Activated naive CD8-positive, alpha-beta T cell treated with anti-CD3 and anti-CD28 coated beads, Interleukin-2, amount 50 U/mL, for 24 hours (primary cell): ENCODE measurements around the gene POLR2H.
"Not testable (repeated sequence)": the region's sequence is repeated elsewhere in the genome, so short reads cannot be mapped to it uniquely, and the experiment has no call there.

Experiments
- ATAC-seq: fragments of 150-1000 bp; cut with Tn5 transposase; one replicate; pipeline ENCODE4 v1.10.0; 2021
- DNase-seq: peaks from one replicate; pipeline ENCODE4 v3.0.0; 2021
- H3K27ac Mint-ChIP-seq: one replicate; pipeline ENCODE4 v1.8.0; 2021; ENCODE audit warnings: mild to moderate bottlenecking, mixed read lengths
- H3K27me3 Mint-ChIP-seq: one replicate; pipeline ENCODE4 v1.8.0; 2021; ENCODE audit warnings: mixed read lengths
- H3K36me3 Mint-ChIP-seq: one replicate; pipeline ENCODE4 v1.8.0; 2021; ENCODE audit warnings: low read depth, mixed read lengths
- H3K4me1 Mint-ChIP-seq: one replicate; pipeline ENCODE4 v1.8.0; 2021; ENCODE audit warnings: mixed read lengths
- H3K4me3 Mint-ChIP-seq: one replicate; pipeline ENCODE4 v1.8.0; 2021; ENCODE audit warnings: mild to moderate bottlenecking, moderate library complexity, mixed read lengths
- H3K9me3 Mint-ChIP-seq: one replicate; pipeline ENCODE4 v1.8.0; 2021; ENCODE audit warnings: mixed read lengths

The POLR2H gene

DNA sequence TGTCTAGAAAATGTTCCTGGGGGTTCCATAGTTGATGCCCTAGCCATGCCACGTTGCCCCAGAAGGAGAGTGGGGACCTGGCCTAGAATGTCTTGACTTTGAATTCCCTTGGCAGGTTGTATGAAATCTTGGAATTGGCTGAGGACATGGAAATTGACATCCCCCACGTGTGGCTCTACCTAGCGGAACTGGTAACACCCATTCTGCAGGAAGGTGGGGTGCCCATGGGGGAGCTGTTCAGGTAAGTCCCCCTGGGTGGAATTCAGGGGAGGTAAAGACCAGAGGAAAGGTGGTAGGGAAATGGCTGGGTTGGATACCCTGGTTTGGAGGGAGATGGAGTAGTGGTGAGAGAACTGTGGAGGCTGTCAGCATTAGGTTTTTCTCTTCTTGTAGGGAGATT lies 33.0 kb upstream of the POLR2H start:
- no peak overlapping the region for H3K4me3 Mint-ChIP-seq
- peaks cover 93% of the 10 kb centered on the region for H3K36me3 Mint-ChIP-seq
- peak overlapping the region; percentile 81 for H3K27ac Mint-ChIP-seq
- no peaks in the 10 kb centered on the region for H3K27me3 Mint-ChIP-seq
- no peak for ATAC-seq
- no peak for DNase-seq
- H3K4me1 Mint-ChIP-seq, result peaks cover 57% of the 10 kb centered on the region
- no peaks in the 10 kb centered on the region for H3K9me3 Mint-ChIP-seq

DNA sequence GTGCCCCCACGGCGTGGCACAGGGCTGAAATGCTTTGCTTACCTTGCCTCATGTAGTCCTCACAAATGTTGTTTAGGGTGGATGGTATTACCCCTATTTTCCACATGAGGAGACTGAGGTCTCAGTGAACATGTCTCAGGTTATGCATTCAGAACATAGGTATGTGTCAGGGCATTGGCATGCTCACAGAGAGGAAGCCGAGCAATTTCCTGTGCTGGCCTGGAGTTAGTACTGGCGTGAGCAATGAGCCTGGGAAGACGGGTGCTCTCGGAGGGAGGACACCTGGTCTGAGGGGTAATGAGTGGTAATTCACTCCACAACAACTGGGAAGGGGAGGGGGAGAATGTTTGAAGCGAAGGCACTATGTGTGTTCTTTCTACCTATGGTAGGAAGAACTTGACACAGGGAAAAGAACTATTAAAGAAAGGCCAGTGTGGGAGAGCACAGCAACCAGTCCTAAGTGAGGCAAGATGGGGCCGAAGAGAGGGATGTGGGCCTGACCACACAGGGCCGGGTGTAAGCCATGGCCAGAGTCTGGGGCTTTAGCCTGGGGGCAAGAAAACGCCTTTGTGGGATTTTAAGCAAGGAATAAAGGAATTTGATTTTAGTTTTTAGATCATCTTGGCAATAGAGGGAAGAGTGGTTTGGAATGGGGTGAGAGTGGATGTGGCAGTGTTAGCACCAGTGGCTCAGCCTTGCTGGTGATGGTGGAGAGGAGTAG lies 29.0 kb upstream of the POLR2H start:
- Mint-ChIP-seq H3K4me1 (peaks cover 67% of the 10 kb centered on the region), H3K27ac (peak overlapping the region; percentile 96), H3K27me3 (no peaks in the 10 kb centered on the region), H3K4me3 (no peak overlapping the region), H3K9me3 (no peaks in the 10 kb centered on the region), H3K36me3 (peaks cover 71% of the 10 kb centered on the region)
- no peak for DNase-seq
- no peak for ATAC-seq

DNA sequence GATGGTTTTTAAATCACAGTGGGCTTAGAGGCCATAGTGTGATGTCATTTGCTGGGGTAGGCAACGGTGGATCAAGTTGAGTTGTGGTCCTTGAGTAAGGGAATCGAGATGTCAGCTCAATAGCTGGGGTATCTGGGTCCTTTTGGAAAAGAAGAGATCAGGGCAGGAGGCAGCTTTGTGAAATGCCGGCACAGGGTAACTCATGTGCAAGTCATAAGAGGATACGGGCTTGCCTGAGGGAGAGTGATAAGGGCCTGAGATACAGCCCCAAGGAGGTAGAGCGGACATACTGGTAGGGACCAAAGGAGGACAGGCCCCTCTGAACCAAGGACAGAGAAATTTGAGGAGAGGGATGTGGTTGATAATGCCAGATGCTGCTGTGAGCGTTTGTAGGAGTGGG lies 28.3 kb upstream of the POLR2H start:
- Mint-ChIP-seq H3K4me3 (peak overlapping the region; percentile 9), H3K27ac (peak overlapping the region; percentile 96)
- no peak for ATAC-seq

DNA sequence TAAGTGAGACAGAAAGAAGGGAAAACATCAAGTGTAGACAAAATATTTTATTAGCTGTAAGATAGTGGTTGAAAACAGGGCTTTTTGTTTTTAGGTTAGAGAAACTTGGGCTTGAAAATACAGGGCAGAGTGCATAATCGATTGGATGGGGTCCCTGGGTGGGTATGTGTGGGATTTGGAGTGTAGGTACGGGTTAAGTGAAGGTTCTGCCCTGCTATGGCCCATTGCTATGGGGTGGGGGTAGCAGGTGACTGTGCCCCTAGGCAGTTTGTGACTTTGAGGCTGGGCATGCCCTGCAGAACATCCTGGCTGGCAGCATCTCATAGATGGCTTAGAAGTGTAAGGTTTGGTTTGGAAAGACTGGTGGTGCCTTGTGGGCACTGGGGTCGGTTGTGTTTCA lies 27.8 kb upstream of the POLR2H start:
- ATAC-seq, result no peak
- Mint-ChIP-seq H3K27ac (peak overlapping the region; percentile 96), H3K9me3 (no peaks in the 10 kb centered on the region), H3K4me1 (peaks cover 73% of the 10 kb centered on the region), H3K4me3 (no peak overlapping the region), H3K27me3 (no peaks in the 10 kb centered on the region), H3K36me3 (peaks cover 63% of the 10 kb centered on the region)
- no peak for DNase-seq

More for the DNA sequence above, 28.3 kb upstream of the POLR2H start:
- no peak for DNase-seq
- H3K36me3 Mint-ChIP-seq, result peaks cover 68% of the 10 kb centered on the region
- no peaks in the 10 kb centered on the region for H3K27me3 Mint-ChIP-seq
- no peaks in the 10 kb centered on the region for H3K9me3 Mint-ChIP-seq
- H3K4me1 Mint-ChIP-seq, result peaks cover 73% of the 10 kb centered on the region

DNA sequence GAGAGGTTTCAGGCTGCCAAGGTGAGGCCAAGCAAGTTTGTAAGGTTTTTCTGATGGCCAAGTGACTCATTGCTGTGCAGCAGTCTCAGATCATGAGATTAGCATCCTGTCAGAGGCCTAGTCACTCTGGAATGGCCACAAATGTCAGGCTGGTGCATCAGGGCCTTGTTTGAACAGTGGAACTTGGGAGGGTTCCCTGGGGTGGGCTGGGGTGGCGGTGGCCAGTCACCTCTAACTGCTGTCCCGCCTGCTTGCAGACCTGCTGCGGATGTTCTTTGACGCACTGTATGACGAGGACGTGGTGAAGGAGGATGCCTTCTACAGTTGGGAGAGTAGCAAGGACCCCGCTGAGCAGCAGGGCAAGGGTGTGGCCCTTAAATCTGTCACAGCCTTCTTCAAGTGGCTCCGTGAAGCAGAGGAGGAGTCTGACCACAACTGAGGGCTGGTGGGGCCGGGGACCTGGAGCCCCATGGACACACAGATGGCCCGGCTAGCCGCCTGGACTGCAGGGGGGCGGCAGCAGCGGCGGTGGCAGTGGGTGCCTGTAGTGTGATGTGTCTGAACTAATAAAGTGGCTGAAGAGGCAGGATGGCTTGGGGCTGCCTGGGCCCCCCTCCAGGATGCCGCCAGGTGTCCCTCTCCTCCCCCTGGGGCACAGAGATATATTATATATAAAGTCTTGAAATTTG lies 26.9 kb upstream of the POLR2H start:
- DNase-seq, result peak; percentile 60
- H3K36me3 Mint-ChIP-seq, result peaks cover 54% of the 10 kb centered on the region
- peak overlapping the region; percentile 63 for H3K4me3 Mint-ChIP-seq
- peak; percentile 83 for ATAC-seq
- peak overlapping the region; percentile 96 for H3K27ac Mint-ChIP-seq
- H3K27me3 Mint-ChIP-seq, result no peaks in the 10 kb centered on the region
- H3K9me3 Mint-ChIP-seq, result no peaks in the 10 kb centered on the region
- H3K4me1 Mint-ChIP-seq, result peaks cover 70% of the 10 kb centered on the region

DNA sequence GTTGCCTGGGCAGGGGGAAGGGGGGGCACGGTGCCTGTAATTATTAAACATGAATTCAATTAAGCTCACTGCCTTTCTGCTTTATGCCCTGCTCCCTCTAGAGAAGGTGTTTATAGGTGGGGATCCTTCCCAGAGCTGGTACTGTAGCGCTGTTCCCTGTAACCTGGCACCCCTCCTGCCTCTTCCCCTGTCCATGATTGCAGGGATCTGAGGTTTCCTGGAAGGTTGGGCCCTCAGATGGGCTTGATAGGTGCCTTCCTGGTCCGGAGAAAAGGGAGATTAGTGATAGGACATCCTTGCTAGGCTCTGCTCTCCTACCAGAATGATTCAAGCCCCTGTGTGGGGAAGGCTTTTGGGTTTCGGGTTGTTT lies 26.2 kb upstream of the POLR2H start:
- no peak for ATAC-seq
- Mint-ChIP-seq H3K36me3 (peaks cover 49% of the 10 kb centered on the region), H3K9me3 (no peaks in the 10 kb centered on the region), H3K4me3 (peak overlapping the region; percentile 81), H3K27me3 (no peaks in the 10 kb centered on the region), H3K27ac (peak overlapping the region; percentile 96), H3K4me1 (peaks cover 67% of the 10 kb centered on the region)
- no peak for DNase-seq

DNA sequence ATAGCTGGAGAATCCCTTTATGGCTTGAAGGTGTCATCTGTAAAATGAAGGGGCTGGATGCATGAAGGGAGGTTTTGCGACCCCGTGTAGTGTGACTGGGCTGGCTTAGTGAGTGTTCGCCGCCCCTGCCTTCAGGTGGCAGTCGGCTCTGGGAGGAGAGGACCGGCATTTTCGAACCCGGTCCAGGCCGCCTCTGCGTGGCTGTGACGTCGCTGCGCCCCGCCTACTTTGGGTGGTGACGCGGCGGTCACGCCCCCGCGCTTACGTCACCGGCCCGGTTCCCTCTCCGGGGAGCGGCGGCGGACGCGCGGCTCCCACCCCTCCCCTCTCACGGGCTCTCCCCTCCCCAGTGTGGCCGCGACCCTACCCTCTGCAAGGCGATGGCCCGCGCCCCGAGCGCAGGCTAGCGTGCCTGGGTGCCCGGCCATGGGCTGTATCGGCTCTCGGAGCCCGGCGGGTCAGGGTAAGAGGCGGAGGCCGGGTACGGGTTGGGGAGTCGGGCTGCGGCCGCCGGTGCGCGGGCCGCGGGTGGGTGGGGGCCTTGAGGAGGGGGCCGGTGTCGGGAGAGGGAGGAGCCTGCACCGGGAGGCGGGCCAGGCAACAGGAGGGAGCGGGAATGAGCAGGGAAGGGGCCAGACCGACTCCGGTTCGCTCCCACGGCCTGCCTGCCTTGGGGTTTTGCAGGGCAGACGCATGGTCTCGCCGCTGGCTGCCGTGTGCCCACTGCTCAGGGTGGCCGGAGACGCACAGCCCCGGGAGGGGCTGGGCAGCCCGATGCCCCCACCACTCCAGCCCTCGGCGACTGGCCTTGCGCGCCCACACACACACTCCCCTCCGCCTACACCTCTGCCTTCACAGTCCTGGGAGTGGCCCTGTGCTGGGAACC lies 25.6 kb upstream of the POLR2H start:
- DNase-seq (peak; percentile 92), ATAC-seq (peak; percentile 37)
- H3K27me3 Mint-ChIP-seq, result no peaks in the 10 kb centered on the region
- H3K27ac Mint-ChIP-seq, result peak overlapping the region; percentile 96
- peak overlapping the region; percentile 81 for H3K4me3 Mint-ChIP-seq
- no peaks in the 10 kb centered on the region for H3K9me3 Mint-ChIP-seq
- H3K4me1 Mint-ChIP-seq, result peaks cover 63% of the 10 kb centered on the region
- H3K36me3 Mint-ChIP-seq, result peaks cover 43% of the 10 kb centered on the region

DNA sequence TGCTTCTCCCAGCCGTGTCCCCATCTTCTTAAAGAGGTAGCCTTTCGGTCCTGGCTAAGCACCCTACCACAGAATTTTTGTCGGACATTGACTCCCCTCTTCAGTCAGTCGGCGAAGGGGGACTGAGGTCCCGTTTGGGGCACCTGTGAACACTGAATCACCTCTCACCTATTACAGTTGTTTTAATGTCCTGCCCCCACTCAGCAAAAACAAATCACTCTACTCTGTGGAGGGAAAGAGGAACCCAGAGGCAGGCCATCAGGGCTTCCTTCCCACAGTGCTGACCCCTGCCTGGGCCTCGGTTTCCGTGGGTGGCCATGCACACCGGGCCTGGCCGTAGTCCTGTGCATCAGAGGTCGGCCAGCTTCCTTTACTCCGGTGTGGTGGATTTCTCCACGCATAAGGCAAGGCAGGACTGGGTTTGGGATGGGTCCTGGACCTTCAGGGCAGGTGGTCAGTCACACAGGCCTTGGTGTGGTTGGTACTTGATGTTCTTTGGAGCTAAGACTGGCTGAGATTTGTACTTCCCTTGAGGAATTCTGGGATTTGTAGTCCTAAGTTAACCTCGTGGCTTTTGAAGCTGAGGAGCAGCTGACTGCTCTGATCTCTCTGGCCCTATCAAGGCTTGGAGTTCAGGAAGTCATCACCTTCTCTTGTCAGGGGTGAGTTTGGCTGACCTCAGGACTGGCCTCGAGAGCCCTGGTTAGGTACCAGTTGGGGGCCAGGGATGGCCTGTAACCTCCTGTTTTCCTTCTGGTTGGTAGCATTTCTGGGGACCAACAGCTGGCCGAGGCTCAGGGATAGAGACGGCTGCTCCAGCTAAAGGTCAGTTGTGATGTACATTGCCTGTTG lies 24.7 kb upstream of the POLR2H start:
- H3K36me3 Mint-ChIP-seq, result peaks cover 36% of the 10 kb centered on the region
- DNase-seq, result no peak
- H3K4me3 Mint-ChIP-seq, result peak overlapping the region; percentile 81
- H3K9me3 Mint-ChIP-seq, result no peaks in the 10 kb centered on the region
- peaks cover 56% of the 10 kb centered on the region for H3K4me1 Mint-ChIP-seq
- ATAC-seq, result no peak
- H3K27me3 Mint-ChIP-seq, result no peaks in the 10 kb centered on the region
- H3K27ac Mint-ChIP-seq, result peak overlapping the region; percentile 80

DNA sequence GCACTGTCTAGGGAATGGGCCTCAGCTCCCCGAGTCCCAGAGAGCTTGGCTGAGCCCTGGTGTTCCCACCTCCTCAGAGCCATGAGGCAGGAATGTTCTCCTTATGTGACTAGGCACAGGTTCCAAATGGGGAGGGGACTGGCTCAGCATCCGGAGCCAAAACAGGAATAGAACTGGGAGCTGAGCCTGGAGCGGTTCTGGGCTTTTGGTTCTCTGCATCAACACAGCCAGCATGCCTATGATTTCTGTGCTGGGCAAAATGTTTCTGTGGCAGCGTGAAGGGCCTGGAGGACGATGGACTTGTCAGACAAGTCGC lies 24.2 kb upstream of the POLR2H start, which contains the start of gene FAM131A:
Gene FAM131A (plus strand): TSS at position 202 of the 316 bp plus-strand sequence. CDS start 31 bp downstream, at position 233.
- ATAC-seq (no peak), DNase-seq (no peak)
- Mint-ChIP-seq H3K4me1 (peaks cover 50% of the 10 kb centered on the region), H3K27me3 (no peaks in the 10 kb centered on the region), H3K36me3 (peaks cover 32% of the 10 kb centered on the region), H3K27ac (peak within 1 kb of the TSS; percentile 80), H3K4me3 (peak within 1 kb of the TSS; percentile 81), H3K9me3 (no peaks in the 10 kb centered on the region)

DNA sequence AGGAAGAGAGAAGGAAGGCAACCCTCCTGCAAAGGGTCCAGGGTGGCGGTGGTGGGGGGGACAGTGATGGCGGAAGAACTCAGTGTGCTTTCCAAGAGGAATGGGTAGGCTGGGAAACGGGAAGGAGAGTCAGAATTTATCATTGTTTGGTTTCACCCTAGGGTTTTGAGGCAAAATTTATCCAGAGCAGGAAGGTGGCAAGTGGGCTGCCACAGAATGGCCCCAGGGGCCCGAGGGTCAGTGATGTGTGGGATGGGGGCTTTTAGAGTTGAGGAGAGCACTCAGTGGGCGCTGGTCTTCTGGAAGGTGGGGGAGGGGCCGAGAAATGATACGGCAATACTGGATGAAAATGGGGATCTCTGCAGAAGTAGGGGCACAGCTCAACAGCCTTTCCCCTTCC lies 23.5 kb upstream of the POLR2H start:
- Mint-ChIP-seq H3K27me3 (no peaks in the 10 kb centered on the region), H3K36me3 (peaks cover 25% of the 10 kb centered on the region), H3K27ac (peak overlapping the region; percentile 7), H3K4me1 (peaks cover 44% of the 10 kb centered on the region), H3K9me3 (no peaks in the 10 kb centered on the region), H3K4me3 (no peak overlapping the region)
- DNase-seq, result no peak
- ATAC-seq, result no peak

DNA sequence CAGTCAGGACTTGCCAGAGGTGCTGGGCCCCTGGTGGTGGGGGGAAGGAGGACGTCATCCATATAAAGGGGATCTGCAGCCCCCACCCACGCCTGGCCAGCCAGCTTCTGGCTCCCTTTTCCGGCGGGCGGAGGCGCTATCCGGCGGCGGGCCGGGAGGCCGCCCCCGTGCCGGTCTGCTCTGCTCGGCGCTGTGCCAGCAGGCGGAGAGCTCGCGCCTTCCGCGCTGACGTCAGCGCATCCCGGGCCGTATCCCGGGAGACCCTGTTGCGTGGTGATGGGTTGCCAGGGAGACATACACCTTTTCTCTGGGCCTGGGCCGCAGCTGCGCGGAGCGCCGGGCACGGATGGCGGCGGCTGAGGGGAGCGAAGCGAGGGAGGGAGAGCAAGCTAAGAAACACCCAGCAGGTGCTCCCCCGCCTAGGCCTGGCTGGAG lies 23.0 kb upstream of the POLR2H start:
- DNase-seq (no peak), ATAC-seq (no peak)
- no peaks in the 10 kb centered on the region for H3K27me3 Mint-ChIP-seq
- peaks cover 20% of the 10 kb centered on the region for H3K36me3 Mint-ChIP-seq
- no peak overlapping the region for H3K27ac Mint-ChIP-seq
- H3K4me1 Mint-ChIP-seq, result peaks cover 38% of the 10 kb centered on the region
- H3K9me3 Mint-ChIP-seq, result no peaks in the 10 kb centered on the region
- H3K4me3 Mint-ChIP-seq, result no peak overlapping the region

DNA sequence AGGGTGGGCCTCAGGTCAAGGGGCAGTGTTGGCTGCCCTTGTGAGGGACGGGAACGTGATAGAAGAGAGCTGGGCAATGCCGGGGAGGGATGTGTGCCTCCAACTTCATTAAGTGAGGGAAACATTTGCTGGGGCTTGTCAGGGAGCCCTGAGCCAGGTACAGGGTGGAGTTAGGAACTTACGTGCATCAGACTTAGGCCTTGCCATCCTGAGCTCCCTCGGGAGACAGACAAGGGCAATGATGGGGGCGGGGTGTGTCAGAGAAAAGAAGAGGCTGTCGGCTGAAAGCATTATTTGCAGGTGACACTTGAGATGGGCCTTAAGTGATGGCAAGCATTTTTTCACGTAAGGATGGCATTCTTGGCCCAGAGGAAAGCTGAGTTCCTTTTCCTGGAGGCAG lies 22.5 kb upstream of the POLR2H start:
- Mint-ChIP-seq H3K4me3 (no peak overlapping the region), H3K27me3 (no peaks in the 10 kb centered on the region), H3K27ac (no peak overlapping the region)

DNA sequence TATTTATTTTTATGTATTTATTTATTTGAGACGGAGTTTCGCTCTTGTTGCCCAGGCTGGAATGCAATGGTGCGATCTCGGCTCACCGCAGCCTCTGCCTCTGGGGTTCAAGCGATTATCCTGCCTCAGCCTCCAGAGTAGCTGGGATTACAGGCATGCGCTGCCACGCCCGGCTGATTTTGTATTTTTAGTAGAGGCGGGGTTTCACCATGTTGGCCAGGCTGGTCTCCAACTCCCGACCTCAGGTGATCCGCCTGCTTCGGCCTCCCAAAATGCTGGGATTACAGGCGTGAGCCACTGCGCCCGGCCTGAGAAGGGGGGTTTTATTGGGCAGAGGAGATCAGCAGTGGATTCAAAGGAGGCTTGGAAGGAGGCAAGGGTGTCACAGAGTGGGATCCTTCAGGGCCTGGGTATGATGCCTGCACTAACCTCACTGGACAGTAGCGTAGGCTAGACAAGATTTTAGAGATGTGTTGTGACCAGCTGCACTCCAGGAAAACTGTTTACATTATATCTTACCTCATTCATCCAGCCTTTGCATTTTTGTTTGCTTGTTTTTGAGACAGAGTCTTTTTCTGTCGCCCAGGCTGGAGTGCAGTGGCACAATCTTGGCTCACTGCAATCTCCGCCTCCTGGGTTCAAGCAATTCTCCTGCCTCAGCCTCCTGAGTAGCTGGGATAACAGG lies 21.9 kb upstream of the POLR2H start:
- H3K4me3 Mint-ChIP-seq, H3K27ac Mint-ChIP-seq, H3K27me3 Mint-ChIP-seq, H3K9me3 Mint-ChIP-seq, DNase-seq, ATAC-seq: not testable (repeated sequence)
- H3K4me1 Mint-ChIP-seq, result peaks cover 28% of the 10 kb centered on the region
- H3K36me3 Mint-ChIP-seq, result peaks cover 11% of the 10 kb centered on the region

More for the DNA sequence above, 22.5 kb upstream of the POLR2H start:
- H3K9me3 Mint-ChIP-seq, result no peaks in the 10 kb centered on the region
- H3K4me1 Mint-ChIP-seq, result peaks cover 33% of the 10 kb centered on the region
- ATAC-seq (no peak), DNase-seq (no peak)
- peaks cover 15% of the 10 kb centered on the region for H3K36me3 Mint-ChIP-seq
